HepG2 (cell line): ENCODE measurements around the gene SPTBN4. TPM values are rescaled to one million over a fixed set of nuclear protein-coding genes. Genes with fewer than 3 reads are reported as not detected.

Experiments
- ARID5B ChIP-seq: IDR thresholded peaks from 2 replicates; pipeline ENCODE4 v1.4.0; 2020; ENCODE audit warnings: mild to moderate bottlenecking, missing genetic modification reagents
- ETV5 ChIP-seq: IDR thresholded peaks from 2 replicates; pipeline ENCODE4 v1.6.1; 2018; ENCODE audit warnings: missing biosample characterization, missing genetic modification reagents, inconsistent platforms, borderline replicate concordance
- IKZF5 ChIP-seq: IDR thresholded peaks from 2 replicates; pipeline ENCODE4 v1.6.1; 2018; ENCODE audit warnings: missing genetic modification reagents, mild to moderate bottlenecking, missing compliant biosample characterization
- KLF6 ChIP-seq: IDR thresholded peaks from 2 replicates; pipeline ENCODE4 v1.8.0; 2016; ENCODE audit warnings: missing biosample characterization, missing genetic modification reagents
- NONO ChIP-seq, 2 experiments: fragments of 450-650 bp in 1 of 2; sonication (generic) in 1 of 2; formaldehyde crosslinking in 1 of 2; IDR thresholded peaks in 1 of 2; conservative IDR thresholded peaks in 1 of 2; 2 replicates each; pipeline versions ENCODE4 v1.6.1 to v1.8.0; 2017 to 2022; ENCODE audit warnings: mild to moderate bottlenecking in 1 of 2, missing genetic modification reagents in 1 of 2, moderate library complexity in 1 of 2
- NR2F6 ChIP-seq, 2 experiments: IDR thresholded peaks; 2 replicates each; pipeline ENCODE4 v1.6.1; 2016; ENCODE audit warnings: antibody characterized with exemption in 1 of 2, mild to moderate bottlenecking in 1 of 2
- RARA ChIP-seq: IDR thresholded peaks from 2 replicates; pipeline ENCODE4 v1.6.1; 2016; ENCODE audit warnings: missing genetic modification reagents, missing compliant biosample characterization
- SAP130 ChIP-seq: IDR thresholded peaks from 2 replicates; pipeline ENCODE4 v1.6.1; 2016; ENCODE audit warnings: low read depth
- SP4 ChIP-seq: sonication (generic); formaldehyde crosslinking; IDR thresholded peaks from 2 replicates; pipeline ENCODE4 v1.8.1; 2023; ENCODE audit warnings: mild to moderate bottlenecking, missing genetic modification reagents
- TBX2 ChIP-seq: sonication (generic); formaldehyde crosslinking; IDR thresholded peaks from 2 replicates; pipeline ENCODE4 v1.5.0; 2020; ENCODE audit warnings: missing genetic modification reagents, mild to moderate bottlenecking, borderline replicate concordance
- THAP11 ChIP-seq: IDR thresholded peaks from 2 replicates; pipeline ENCODE4 v1.6.1; 2016; ENCODE audit warnings: missing biosample characterization, missing genetic modification reagents
- TOE1 ChIP-seq: sonication (generic); formaldehyde crosslinking; IDR thresholded peaks from 2 replicates; pipeline ENCODE4 v1.4.0; 2020; ENCODE audit warnings: mild to moderate bottlenecking, missing genetic modification reagents
- ZBTB3 ChIP-seq: sonication (generic); formaldehyde crosslinking; IDR thresholded peaks from 2 replicates; pipeline ENCODE4 v1.4.0; 2020; ENCODE audit warnings: low read depth, mild to moderate bottlenecking, moderate library complexity, missing genetic modification reagents, borderline replicate concordance
- ZFP91 ChIP-seq: sonication (generic); formaldehyde crosslinking; IDR thresholded peaks from 2 replicates; pipeline ENCODE4 v1.9.0; 2022; ENCODE audit warnings: missing genetic modification reagents, mild to moderate bottlenecking, borderline replicate concordance
- ZNF772 ChIP-seq: sonication (generic); formaldehyde crosslinking; IDR thresholded peaks from 2 replicates; pipeline ENCODE4 v1.5.0; 2020; ENCODE audit warnings: mild to moderate bottlenecking, missing genetic modification reagents
- polyA plus RNA-seq, 8 experiments: library from polyadenylated mRNA; depleted of rRNA in 3 of 8; stranded (reverse) in 7 of 8; unstranded in 1 of 8; fragments of >200 nt; fragmentation: Illumina TruSeq in 4 of 8; extraction: Trizol in 4 of 8; gene quantifications; 2 replicates each; pipeline versions ENCODE4 v1.2.1 to v1.2.3, GENCODE V29; 2011 to 2016; ENCODE audit warnings: low read depth in 4 of 8, missing spikeins in 1 of 8, mixed read lengths in 1 of 8; ENCODE audit not compliant: insufficient read depth in 1 of 8
- total RNA-seq, 5 experiments: library from RNA; depleted of rRNA; stranded (reverse); fragments of >200 nt; fragmentation: Illumina TruSeq; extraction: Trizol; gene quantifications; 2 replicates each; pipeline ENCODE4 v1.2.3, GENCODE V29; 2016; ENCODE audit warnings: low read depth in 1 of 5
- TF ChIP-seq, protein P1 (sequence below): sonication (generic); formaldehyde crosslinking; IDR thresholded peaks from 2 replicates; pipeline ENCODE4 v1.4.0; 2020; ENCODE audit warnings: mild to moderate bottlenecking, missing genetic modification reagents
- TF ChIP-seq, protein P2 (sequence below): sonication (generic); formaldehyde crosslinking; IDR thresholded peaks from 2 replicates; pipeline ENCODE4 v1.4.0; 2020; ENCODE audit warnings: missing genetic modification reagents

Gene SPTBN4
- total and polyA plus RNA-seq, 2 of the 13 experiments (the other 11 are each of a cell fraction or from before 2014, with no cell fraction given), result 0.11 TPM

DNA sequence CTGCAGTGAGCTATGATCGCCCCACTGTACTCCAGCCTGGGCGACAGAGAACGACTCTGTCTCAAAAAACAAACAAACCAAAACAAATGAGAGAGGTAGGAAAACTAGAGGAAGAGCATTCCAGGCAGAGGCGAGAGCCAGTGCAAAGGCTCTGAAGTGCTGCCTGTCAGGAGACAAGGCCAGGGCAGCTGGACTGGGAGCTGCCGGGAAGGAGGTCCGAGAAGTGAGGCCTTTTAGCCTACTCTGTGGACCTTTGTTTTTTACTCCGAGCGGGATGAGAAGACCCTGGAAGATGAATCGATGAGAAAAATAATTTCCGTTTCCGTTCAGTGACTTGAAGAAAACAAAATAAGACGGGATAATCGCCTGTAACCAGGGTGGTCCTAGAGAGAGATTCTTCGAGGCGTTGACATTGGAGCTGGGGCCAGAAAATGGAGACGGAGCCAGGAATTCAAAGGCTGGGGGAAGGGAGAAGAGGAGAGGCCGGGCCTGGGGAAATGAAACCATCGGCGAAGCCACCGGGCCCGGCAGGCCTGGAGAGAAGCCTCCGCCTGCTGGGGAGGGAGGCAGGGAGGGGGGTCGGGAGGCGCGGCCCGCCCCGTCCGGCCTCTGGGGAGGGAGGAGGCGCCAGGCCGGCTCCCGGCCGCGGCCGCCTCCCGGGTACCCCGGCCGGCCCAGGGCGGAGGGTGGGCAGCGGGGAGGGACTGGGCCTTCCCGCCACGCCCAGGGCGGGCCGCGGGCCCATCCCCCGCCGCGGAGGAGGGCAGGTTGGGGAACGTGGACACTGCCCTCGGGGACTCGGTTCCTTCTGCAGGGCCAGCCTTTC is 33.2 kb upstream of the SPTBN4 start (continued):
- no peak for TF ChIP-seq TOE1 (CRISPR knock-in tag)
- peak; percentile 25; the same call in 1 of the 2 replicates for TF ChIP-seq IKZF5 (CRISPR knock-in tag)
- TF ChIP-seq ZBTB3 (CRISPR knock-in tag), result 0 out of 2 replicates have a peak, but pooled peaks have one; percentile 26
- TF ChIP-seq RARA (CRISPR knock-in tag), result no peak
- peak; percentile 58; the same call in 1 of the 2 replicates for TF ChIP-seq THAP11 (CRISPR knock-in tag)
- TF ChIP-seq SAP130, result peak; percentile 43; the same call in 1 of the 2 replicates
- no peak for TF ChIP-seq ARID5B (CRISPR knock-in tag)
- TF ChIP-seq ETV5 (CRISPR knock-in tag), result no peak
- TF ChIP-seq KLF6, result no peak; the same call in 1 of the 2 replicates
- TF ChIP-seq, protein P1, sequence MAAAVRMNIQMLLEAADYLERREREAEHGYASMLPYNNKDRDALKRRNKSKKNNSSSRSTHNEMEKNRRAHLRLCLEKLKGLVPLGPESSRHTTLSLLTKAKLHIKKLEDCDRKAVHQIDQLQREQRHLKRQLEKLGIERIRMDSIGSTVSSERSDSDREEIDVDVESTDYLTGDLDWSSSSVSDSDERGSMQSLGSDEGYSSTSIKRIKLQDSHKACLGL, result peak; percentile 17; the same call in 1 of the 2 replicates
- TF ChIP-seq, protein P2, sequence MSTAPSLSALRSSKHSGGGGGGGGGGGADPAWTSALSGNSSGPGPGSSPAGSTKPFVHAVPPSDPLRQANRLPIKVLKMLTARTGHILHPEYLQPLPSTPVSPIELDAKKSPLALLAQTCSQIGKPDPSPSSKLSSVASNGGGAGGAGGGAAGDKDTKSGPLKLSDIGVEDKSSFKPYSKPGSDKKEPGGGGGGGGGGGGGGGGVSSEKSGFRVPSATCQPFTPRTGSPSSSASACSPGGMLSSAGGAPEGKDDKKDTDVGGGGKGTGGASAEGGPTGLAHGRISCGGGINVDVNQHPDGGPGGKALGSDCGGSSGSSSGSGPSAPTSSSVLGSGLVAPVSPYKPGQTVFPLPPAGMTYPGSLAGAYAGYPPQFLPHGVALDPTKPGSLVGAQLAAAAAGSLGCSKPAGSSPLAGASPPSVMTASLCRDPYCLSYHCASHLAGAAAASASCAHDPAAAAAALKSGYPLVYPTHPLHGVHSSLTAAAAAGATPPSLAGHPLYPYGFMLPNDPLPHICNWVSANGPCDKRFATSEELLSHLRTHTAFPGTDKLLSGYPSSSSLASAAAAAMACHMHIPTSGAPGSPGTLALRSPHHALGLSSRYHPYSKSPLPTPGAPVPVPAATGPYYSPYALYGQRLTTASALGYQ, result peak; percentile 49; the same call in 1 of the 2 replicates
- no peak for TF ChIP-seq NONO (IDR thresholded peaks at IDR 0.05)
- 0 out of 2 replicates have a peak, but pooled peaks have one; percentile 52 for TF ChIP-seq NONO (CRISPR knock-in tag; conservative IDR thresholded peaks at IDR 0.05)
- TF ChIP-seq SP4 (CRISPR knock-in tag), result peak; percentile 54; the same call in 1 of the 2 replicates
- TF ChIP-seq ZFP91 (CRISPR knock-in tag), result no peak
- TF ChIP-seq NR2F6 (IDR thresholded peaks at IDR 0.05), result no peak
- peak; percentile 11; the same call in 1 of the 2 replicates for TF ChIP-seq NR2F6 (CRISPR knock-in tag; IDR thresholded peaks at IDR 0.05)
- TF ChIP-seq TBX2 (CRISPR knock-in tag), result no peak
- peak; percentile 43 for TF ChIP-seq ZNF772
